Measurements from ENCODE around the gene TSPY9.
"Not testable (repeated sequence)": the region's sequence is repeated elsewhere in the genome, so short reads cannot be mapped to it uniquely, and the experiment has no call there.

DNA sequence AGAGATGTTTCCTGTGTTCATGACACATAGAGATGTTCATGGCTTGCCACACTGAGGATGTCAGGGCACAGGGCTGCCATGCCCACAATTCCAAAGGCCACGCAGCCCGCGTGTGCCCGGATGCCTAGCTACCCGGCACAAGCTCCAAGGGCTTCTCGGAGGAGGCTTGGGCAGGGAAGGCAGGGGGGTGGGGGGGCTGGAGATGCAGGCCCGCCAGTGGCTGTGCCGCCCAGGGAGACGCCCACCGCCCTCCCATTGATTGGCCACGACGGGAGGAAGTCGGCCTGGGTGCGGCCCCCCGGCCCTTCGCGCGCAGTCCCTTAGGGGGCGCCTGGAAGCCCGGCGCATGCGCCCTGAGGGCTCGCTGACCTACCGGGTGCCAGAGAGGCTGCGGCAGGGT, 20.4 kb upstream of the TSPY9 start, which contains the start of gene TSPY1:
- TF ChIP-seq, protein P1, sequence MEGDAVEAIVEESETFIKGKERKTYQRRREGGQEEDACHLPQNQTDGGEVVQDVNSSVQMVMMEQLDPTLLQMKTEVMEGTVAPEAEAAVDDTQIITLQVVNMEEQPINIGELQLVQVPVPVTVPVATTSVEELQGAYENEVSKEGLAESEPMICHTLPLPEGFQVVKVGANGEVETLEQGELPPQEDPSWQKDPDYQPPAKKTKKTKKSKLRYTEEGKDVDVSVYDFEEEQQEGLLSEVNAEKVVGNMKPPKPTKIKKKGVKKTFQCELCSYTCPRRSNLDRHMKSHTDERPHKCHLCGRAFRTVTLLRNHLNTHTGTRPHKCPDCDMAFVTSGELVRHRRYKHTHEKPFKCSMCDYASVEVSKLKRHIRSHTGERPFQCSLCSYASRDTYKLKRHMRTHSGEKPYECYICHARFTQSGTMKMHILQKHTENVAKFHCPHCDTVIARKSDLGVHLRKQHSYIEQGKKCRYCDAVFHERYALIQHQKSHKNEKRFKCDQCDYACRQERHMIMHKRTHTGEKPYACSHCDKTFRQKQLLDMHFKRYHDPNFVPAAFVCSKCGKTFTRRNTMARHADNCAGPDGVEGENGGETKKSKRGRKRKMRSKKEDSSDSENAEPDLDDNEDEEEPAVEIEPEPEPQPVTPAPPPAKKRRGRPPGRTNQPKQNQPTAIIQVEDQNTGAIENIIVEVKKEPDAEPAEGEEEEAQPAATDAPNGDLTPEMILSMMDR (IDR thresholded peaks at IDR 0.05), result not testable (repeated sequence)
- not testable (repeated sequence) for TF ChIP-seq POLR2AphosphoS5, EP300 (IDR thresholded peaks at IDR 0.05)
